Raji (cell line): Measurements from ENCODE around the gene CD1E.

Experiments used
- POLR2A ChIP-seq: IDR thresholded peaks from 2 replicates; pipeline ENCODE4 v1.6.1; 2011; ENCODE audit warnings: low read depth, low read length, control low read depth; ENCODE audit not compliant: insufficient read depth

CD1E gene

DNA sequence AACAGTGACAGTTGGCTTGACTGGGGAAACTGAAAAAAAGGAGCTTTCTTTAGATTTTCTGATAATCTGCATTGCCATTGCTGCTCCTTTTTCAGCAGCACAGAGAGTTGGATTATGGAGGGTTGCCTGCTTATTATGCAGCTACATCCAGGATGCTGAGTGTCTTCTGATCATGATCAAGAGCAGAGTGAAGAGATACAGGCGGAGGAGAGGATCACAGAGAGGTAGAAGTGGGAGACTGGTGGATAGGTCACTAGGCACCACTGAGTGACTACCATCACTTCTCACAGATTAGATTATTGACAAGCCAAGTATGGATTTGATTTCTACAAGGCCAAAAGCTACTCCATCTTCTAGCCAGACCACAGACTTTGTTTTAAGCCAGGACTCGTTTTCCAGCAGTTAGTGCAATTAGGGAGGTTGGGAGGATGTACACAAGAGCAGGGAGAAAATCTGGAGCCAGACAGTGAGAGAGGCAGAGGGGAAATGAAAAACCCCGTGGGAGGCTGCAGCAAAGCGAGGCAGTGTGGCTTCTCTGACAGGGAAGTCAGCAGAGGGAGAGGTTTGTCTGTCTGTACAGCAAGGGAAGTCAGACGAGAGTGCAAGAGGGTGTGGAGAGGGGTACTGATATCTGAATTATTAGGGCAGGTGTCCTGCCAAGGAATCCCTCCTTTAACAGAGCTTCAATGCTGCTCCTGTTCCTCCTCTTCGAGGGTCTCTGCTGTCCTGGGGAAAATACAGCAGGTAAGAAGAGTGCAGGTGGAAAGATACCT, at the start of gene CD1E:
Gene CD1E (plus strand): TSS at position 592 of the 773 bp plus-strand sequence. CDS start 95 bp downstream, at position 687.
- no peak for TF ChIP-seq POLR2A

DNA sequence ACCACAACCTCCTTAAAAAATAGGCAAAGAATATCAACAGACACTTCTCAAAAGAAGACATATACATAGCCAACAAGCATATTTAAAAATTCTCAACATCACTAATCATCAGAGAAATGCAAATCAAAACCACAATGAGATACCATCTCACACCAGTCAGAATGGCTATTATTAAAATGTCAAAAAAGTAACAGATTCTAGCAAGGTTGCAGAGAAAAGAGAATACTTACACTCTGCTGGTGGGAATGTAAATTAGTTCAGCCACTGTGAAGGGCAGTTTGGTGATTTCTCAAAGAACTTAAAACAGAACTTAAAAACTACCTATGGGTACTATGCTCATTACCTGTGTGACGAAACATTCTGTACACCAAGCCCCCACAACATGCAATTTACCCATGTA, 43.1 kb upstream of the CD1E start:
- no peak for TF ChIP-seq POLR2A

DNA sequence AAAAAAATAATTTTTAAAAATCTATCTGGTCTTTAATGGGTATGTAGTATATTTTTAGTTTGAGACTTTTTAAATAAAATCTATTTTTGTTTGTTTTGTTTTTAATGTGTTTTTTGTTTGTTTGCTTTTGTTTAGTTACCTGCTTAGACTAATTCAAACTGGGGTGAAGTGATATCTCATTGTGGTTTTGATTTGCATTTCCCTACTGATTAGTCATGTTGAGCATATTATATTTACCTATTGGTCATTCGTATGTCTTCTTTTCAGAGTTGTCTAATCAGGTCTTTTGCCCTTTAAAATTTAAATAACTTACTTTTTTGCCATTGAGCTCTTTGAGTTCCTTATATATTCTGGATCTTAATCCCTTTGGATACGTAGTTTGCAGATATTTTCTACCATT, 42.6 kb upstream of the CD1E start:
- TF ChIP-seq POLR2A = no peak

DNA sequence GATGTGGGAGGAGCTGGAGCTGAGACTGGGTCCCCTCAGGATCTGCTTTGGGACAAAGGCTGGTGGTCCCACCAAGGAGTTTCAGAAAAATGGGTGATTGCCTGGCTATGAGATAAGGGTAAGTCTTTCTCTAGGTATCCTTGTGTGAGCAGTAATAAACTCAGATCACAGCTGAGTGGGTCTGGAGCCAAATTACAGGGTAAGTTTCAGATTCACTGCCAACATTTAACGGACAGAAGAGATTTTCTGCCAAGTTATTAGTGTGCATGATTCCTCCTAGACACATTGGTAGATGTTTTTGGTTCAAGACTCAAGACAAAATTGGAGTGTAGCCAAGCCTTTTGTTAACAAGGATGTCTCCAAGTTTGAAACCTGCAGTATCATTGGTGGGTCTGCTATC, 29.8 kb upstream of the CD1E start:
- no peak for TF ChIP-seq POLR2A

DNA sequence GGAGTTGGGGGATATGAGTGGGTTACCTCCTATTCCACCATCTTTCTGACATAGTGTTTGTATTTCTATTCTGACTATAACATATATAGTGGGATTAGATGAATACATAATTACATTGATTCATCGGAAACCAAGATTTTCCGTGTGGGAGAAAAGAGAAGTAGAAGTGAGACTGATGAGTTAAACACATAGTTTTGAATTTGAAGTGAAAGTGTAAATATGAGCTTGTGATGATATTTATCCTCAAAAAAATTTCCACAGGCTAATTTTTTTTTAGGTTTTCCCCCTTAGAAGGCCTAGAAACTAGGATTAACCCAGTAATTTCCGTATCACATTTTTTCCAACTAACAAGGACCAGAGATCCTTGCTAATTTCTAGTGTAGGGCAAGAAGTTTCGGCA, 29.3 kb upstream of the CD1E start:
- TF ChIP-seq POLR2A = no peak

DNA sequence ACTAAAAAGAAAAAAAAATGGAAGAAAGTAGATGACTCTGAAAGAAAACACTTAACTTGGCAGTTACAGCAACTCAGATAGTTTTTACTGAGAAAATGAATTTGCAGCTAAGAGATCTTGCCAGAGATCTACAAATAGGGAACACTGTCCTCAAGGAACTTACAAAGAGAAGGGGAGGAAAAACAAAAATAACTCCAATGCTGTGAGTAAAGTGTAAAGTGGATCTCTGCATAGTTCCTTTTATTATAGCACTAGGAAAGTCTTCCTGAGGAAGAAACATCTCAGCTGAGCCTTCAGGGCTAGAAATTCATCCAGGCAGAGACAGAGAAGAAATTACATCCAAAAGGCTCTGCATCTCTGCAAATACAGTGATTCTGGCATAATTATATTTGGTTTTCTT, 26.2 kb upstream of the CD1E start:
- TF ChIP-seq POLR2A = no peak

DNA sequence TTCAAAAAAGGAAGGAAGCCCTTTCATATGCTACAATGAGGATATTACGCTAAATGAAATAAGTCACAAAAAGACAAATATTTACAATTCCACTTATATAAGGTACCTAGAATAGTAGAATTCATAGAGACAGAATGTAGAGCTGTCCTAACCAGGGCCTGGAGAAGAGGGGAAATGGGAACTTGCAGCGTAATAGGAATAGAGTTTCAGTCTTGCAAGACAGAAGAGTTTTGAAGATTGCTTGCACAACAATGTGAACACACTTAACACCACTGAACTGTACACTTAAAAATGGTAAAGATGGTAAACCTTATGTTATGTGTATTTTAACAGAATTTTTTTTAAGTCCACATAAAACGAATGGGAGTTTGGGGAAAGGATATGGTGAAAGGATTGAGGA, 25.3 kb upstream of the CD1E start:
- TF ChIP-seq POLR2A = no peak

DNA sequence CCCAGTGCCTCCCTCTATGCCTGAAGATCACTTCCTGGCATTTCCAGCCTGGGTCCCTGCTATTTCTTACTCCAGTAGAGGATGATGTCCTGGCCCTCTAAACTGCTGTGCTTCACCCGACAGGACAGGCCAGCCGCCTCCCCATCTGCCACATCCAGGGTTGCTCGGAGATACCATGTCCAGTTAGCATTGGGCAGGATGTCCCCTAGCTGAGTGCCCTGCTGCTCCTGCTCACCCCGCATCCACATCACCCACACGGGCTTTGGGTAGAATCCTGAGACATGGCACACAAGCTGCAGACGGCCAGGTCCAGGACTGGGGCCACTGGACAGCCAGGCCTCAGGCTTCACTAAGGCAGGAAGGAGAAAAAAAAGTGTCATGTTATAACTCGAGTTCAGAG, 24.4 kb upstream of the CD1E start:
- TF ChIP-seq POLR2A = no peak

DNA sequence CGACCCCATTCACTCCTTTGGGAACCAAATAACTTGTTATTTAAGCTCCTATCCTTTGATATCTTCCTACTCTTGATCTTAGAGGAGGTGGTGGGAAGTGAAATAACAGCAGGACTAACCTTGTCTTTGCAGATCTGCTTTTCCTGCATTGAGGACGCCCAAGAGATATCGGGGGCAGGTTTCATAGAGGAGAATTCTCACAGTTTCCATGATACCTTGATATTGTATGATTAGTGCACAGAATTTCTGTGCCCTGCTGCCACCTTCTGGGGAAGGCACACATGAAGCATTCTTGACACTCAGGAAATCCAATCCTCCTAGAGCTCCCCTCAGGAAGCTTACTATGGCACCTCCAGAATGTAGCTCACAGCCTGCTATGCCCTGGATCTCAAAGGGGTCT, 24.0 kb upstream of the CD1E start:
- no peak for TF ChIP-seq POLR2A

DNA sequence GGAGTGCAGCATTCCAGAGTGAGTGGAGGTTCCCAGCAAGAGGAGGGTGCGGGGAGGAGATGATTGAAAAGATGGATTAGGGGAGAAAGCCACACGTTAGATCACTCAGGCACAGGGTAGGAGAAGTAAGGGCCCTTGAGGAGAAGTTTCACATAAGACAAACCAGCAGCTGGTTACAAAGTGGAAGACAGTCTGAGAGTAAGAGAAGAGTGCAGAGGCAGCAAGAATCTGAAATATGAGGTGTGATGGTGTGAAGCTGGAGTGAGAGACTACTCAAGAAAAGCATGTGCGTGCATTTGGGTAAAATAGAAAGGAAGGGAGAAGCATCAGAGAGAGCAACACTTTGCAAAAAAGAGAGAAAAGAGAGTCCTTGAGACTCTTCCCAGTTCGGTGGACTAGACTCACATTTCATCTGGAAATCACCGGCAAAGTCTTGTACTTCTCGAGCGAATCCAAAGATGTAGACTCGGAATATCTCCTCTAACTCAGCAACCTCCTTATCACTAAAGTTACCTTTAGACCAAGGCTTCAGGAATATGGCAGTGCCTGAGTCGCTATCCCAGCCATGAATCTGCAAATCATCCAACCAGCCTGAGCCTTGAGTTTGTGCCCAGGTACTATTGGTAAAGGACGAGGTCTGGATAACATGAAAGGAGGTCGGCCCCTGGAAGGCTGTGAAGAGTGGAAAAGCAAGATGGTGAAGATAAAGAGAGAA, 23.1 kb upstream of the CD1E start:
- no peak for TF ChIP-seq POLR2A

DNA sequence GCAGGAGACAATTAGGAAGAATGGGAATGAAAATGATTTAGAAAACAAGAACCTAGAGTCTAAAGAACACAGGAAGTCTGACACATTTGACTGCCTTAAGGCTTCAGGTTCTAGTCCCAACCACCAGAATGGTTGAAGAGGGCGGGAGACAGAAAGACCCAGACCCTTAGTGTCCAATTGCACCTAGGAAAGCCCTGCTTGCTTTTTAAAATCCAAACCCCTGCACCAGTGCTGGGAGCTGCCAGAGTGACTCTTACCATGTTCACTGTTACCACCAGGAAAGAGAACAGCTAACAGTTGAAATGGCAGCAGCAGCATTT, 22.6 kb upstream of the CD1E start:
- TF ChIP-seq POLR2A = no peak

DNA sequence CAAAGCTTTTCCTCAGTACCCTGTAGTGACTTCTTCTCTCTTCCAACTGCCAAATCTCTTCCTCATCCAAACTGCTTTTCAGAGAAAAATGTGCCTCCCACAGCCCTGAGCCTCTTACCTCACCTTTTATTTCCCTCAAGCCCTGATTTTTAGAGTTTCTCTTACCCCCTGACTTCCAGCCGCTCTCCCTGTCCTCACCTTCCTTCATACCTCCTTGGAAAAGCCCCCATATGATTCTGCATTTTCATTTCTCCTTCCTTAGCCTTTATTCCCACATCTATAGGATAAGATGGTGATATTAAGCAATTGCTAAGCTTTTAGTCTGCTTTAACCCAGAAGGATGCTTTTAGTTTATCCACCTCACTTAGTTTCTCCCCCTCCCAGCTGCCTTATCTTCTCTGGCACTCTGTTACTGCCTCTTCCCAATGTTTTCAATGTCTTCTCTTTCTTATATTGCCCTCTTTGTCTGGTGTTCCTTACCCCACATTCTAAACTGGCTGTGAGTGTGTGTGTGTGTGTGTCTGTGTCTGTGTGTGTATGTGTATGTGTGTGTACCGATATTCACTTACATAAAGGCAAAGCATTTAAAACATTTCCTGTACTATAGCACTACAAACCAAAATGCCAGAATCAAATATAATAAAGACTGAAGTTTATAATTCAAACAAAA, 22.1 kb upstream of the CD1E start, which contains the start of gene CD1B:
Gene CD1B (minus strand): TSS at position 51 of the 670 bp plus-strand sequence. CDS start 108 bp downstream, outside the sequence.
- TF ChIP-seq POLR2A = no peak

DNA sequence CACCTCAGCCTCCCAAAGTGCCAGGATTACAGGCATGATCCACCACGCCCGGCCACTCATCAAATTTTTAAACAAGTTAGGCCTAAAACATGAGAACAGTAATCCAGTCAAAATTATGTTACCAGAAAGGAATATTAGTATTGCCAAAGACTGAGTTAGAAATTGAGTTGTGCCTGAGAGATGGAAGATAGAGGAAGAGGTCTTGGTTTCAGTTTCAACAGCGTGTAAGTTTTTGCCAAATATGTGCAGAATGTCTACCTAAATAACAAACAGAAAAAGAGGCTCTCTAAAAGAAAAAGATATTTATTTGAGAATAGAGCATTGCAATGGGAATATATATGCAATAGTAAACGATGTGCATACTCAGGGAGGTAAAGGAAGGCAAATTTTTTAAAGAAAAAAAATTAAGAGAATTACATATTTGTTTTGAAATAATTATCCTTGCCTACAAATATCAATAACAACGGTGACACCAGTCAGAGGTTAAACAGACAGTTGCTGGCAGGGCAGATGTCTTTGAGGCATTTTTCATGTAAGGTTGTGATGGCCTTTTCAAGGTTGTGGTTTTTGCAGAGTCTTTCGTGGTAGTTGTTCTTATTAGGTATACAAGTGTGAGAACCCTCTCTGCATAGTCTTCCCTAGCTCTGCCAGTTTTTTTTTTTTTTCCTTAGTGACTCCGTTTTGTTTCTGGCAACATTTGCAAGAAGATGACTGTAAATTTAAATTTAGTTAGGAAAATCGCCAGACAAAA, 20.1 kb upstream of the CD1E start:
- TF ChIP-seq POLR2A = no peak

DNA sequence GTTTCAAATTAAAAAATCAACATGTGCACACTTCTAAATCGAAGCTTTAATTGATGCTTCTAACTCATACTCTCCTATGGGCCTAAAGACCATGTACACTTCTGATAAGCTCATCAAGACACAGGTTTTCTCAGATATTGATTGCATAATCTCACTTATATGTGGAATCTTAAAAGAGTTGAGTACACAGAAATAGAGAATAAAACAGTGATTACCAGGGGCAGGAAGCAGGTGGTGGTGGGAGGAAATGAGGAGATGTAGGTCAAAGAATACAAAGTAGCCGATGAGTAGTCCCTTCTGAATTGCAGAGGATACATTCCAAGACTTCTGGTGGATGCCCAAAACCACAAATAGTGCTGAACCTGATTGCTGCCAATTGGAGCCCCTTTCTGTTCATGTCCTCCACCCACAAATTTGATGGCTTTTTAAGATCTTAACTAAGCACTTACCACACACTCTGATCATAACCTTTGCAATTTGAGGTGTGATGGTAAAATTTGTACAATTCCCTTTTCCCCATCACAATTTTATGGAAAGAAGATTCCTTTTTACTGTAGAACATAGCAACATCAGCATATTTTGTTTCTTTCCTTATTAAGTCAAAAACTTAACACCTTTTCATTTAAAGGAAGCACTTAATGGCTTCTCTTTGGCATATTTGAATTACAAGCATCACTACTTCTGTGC, 19.0 kb upstream of the CD1E start:
- no peak for TF ChIP-seq POLR2A

DNA sequence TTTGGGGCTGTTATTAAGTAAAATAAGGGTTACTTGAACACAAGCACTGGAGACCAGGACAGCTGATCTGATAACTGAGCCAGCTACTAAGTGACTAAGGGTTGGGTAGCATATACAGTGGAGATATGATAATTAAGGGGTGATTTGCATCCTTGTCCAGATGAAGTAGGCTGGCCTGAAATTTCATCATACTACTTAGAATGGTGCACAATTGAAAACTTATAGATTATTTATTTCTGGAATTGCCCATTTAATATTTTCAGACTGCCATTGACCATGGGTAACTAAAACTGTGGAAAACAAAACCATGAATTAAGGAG, 18.5 kb upstream of the CD1E start:
- no peak for TF ChIP-seq POLR2A
